BE2C (cell line): ENCODE data around the gene NAT14.

Experiments
- DNase-seq: peaks from one replicate; pipeline ENCODE4 v3.0.0-alpha.2; 2020
- H3K27me3 ChIP-seq: fragments of 250-450 bp; sonication (Bioruptor Pico); 2 replicates; pipeline ENCODE4 v1.5.1; 2020; ENCODE audit warnings: mild to moderate bottlenecking
- H3K36me3 ChIP-seq: fragments of 250-450 bp; sonication (Bioruptor Pico); 2 replicates; pipeline ENCODE4 v1.5.1; 2020; ENCODE audit warnings: mild to moderate bottlenecking
- H3K4me1 ChIP-seq: fragments of 250-450 bp; sonication (Bioruptor Pico); 2 replicates; pipeline ENCODE4 v1.5.1; 2020
- H3K4me3 ChIP-seq: 2 replicates; pipeline ENCODE4 v1.5.1; 2011; ENCODE audit warnings: low read depth, low read length
- H3K9me3 ChIP-seq: fragments of 250-450 bp; sonication (Bioruptor Pico); 2 replicates; pipeline ENCODE4 v1.5.1; 2020
- CTCF ChIP-seq: IDR thresholded peaks from 2 replicates; pipeline ENCODE4 v1.5.1; 2012; ENCODE audit warnings: mild to moderate bottlenecking, low read depth, low read length

The NAT14 gene

GRCh38 chr19:55451965-55452748 lies 32.8 kb upstream of the NAT14 start:
- no peak for TF ChIP-seq CTCF
- Histone ChIP-seq H3K4me3 (peak overlapping the region; percentile 59), H3K9me3 (no peaks in the 10 kb centered on the region), H3K27me3 (peaks cover 23% of the 10 kb centered on the region), H3K4me1 (no peaks in the 10 kb centered on the region), H3K36me3 (peaks cover 3% of the 10 kb centered on the region; the same call in 1 of the 2 replicates)
- no peak for DNase-seq

GRCh38 chr19:55452749-55453346 lies 32.1 kb upstream of the NAT14 start:
- no peak for TF ChIP-seq CTCF
- peak overlapping the region; percentile 59 for H3K4me3 ChIP-seq
- no peaks in the 10 kb centered on the region for H3K9me3 ChIP-seq
- peak; percentile 97 for DNase-seq
- peaks cover 3% of the 10 kb centered on the region; the same call in 1 of the 2 replicates for H3K36me3 ChIP-seq
- H3K4me1 ChIP-seq, result no peaks in the 10 kb centered on the region
- peaks cover 19% of the 10 kb centered on the region for H3K27me3 ChIP-seq

GRCh38 chr19:55453511-55454260 lies 31.3 kb upstream of the NAT14 start:
- Histone ChIP-seq H3K27me3 (peaks cover 19% of the 10 kb centered on the region), H3K4me3 (no peak overlapping the region), H3K36me3 (peaks cover 3% of the 10 kb centered on the region; the same call in 1 of the 2 replicates), H3K4me1 (no peaks in the 10 kb centered on the region), H3K9me3 (no peaks in the 10 kb centered on the region)
- DNase-seq, result no peak
- no peak for TF ChIP-seq CTCF

GRCh38 chr19:55454787-55455243 lies 30.2 kb upstream of the NAT14 start:
- no peaks in the 10 kb centered on the region for H3K9me3 ChIP-seq
- TF ChIP-seq CTCF, result peak; percentile 84

GRCh38 chr19:55455576-55456235 lies 29.3 kb upstream of the NAT14 start:
- no peak for DNase-seq
- Histone ChIP-seq H3K4me1 (peaks cover 9% of the 10 kb centered on the region), H3K27me3 (peaks cover 13% of the 10 kb centered on the region), H3K4me3 (no peak overlapping the region), H3K36me3 (peaks cover 3% of the 10 kb centered on the region; the same call in 1 of the 2 replicates), H3K9me3 (no peaks in the 10 kb centered on the region)
- no peak for TF ChIP-seq CTCF

More at GRCh38 chr19:55454787-55455243, 30.2 kb upstream of the NAT14 start:
- H3K36me3 ChIP-seq, result peaks cover 3% of the 10 kb centered on the region; the same call in 1 of the 2 replicates
- peaks cover 3% of the 10 kb centered on the region for H3K4me1 ChIP-seq
- peaks cover 13% of the 10 kb centered on the region for H3K27me3 ChIP-seq
- H3K4me3 ChIP-seq, result no peak overlapping the region
- peak; percentile 73 for DNase-seq
